Stimulated activated CD8-positive, alpha-beta memory T cell treated with anti-CD3 and anti-CD28 coated beads, Interleukin-7, amount 100 ng/mL, for 48 hours (primary cell): ENCODE measurements around the gene ADAP1.
A peak's percentile ranks its signal among the peaks of the same experiment; 100 is the strongest.
"Not testable (repeated sequence)": the region's sequence is repeated elsewhere in the genome, so short reads cannot be mapped to it uniquely, and the experiment has no call there.

Source experiments
- DNase-seq, 2 donors: peaks; one replicate each; pipeline ENCODE4 v3.0.0-alpha.2; 2020; ENCODE audit warnings: low read depth in 1 of 2; ENCODE audit errors: extremely low read depth in 1 of 2

Gene ADAP1

GRCh38 chr7:924042-924441, 30.4 kb downstream of the ADAP1 start:
- DNase-seq: not testable (repeated sequence)

- peak; percentile 88 to 96 for DNase-seq
Observed at GRCh38 chr7:923108-924041, 31.1 kb downstream of the ADAP1 start.

- peak in 1 of 2 donors; percentile 46 for DNase-seq
Observed at GRCh38 chr7:922334-923107, 32.0 kb downstream of the ADAP1 start.

- no peak for DNase-seq
Observed at GRCh38 chr7:921581-922333, 32.7 kb downstream of the ADAP1 start.

- DNase-seq: no peak
Observed at GRCh38 chr7:921071-921461, 33.4 kb downstream of the ADAP1 start.

GRCh38 chr7:920351-921070, 34.0 kb downstream of the ADAP1 start:
- no peak for DNase-seq

- no peak for DNase-seq
Observed at GRCh38 chr7:919924-920341, 34.5 kb downstream of the ADAP1 start.

GRCh38 chr7:919114-919442, 35.4 kb downstream of the ADAP1 start:
- DNase-seq: no peak

- no peak for DNase-seq
Observed at GRCh38 chr7:918441-919113, 35.9 kb downstream of the ADAP1 start.

GRCh38 chr7:918118-918425, 36.4 kb downstream of the ADAP1 start:
- no peak for DNase-seq

GRCh38 chr7:917255-918117, 37.0 kb downstream of the ADAP1 start:
- no peak for DNase-seq

GRCh38 chr7:916291-916941, 38.1 kb downstream of the ADAP1 start:
- DNase-seq: no peak

- no peak for DNase-seq
Observed at GRCh38 chr7:915291-916218, 38.9 kb downstream of the ADAP1 start.

- DNase-seq: no peak
Observed at GRCh38 chr7:914521-915194, 39.8 kb downstream of the ADAP1 start.

GRCh38 chr7:913736-914520, 40.6 kb downstream of the ADAP1 start:
- DNase-seq: no peak

GRCh38 chr7:911791-912480, 42.5 kb downstream of the ADAP1 start:
- no peak for DNase-seq
